Neural progenitor cell (in vitro differentiated cells): ENCODE results near the gene FAT1. TPM values are rescaled to one million over a fixed set of nuclear protein-coding genes. Genes with fewer than 3 reads are reported as not detected.
A peak's percentile ranks its signal among the peaks of the same experiment; 100 is the strongest.

ENCODE experiments used
- DNase-seq: peaks from one replicate; pipeline ENCODE4 v3.0.0-alpha.2; 2016; ENCODE audit warnings: low spot score
- H2AFZ ChIP-seq: fragments of 200-600 bp; sonication (generic); replicated peaks from 2 replicates; pipeline ENCODE4 v1.6.1; 2016; ENCODE audit warnings: antibody characterized with exemption
- H3F3A ChIP-seq: fragments of 200-600 bp; sonication (generic); 2 replicates; pipeline ENCODE4 v1.6.1; 2016; ENCODE audit warnings: antibody characterized with exemption, low read depth
- H3K27ac ChIP-seq: fragments of 200-600 bp; sonication (generic); 2 replicates; pipeline ENCODE4 v1.5.1; 2016; ENCODE audit warnings: mild to moderate bottlenecking
- H3K27me3 ChIP-seq: fragments of 200-600 bp; sonication (generic); 2 replicates; pipeline ENCODE4 v1.6.1; 2016; ENCODE audit warnings: mild to moderate bottlenecking, moderate library complexity
- H3K36me3 ChIP-seq: fragments of 200-600 bp; sonication (generic); 2 replicates; pipeline ENCODE4 v1.5.1; 2016
- H3K4me1 ChIP-seq: fragments of 200-600 bp; sonication (generic); 2 replicates; pipeline ENCODE4 v1.6.1; 2016; ENCODE audit warnings: mixed run types
- H3K4me2 ChIP-seq: fragments of 200-600 bp; sonication (generic); 2 replicates; pipeline ENCODE4 v1.6.1; 2016
- H3K4me3 ChIP-seq: fragments of 200-600 bp; sonication (generic); 2 replicates; pipeline ENCODE4 v1.5.1; 2016
- H3K79me2 ChIP-seq: fragments of 200-600 bp; sonication (generic); 2 replicates; pipeline ENCODE4 v1.6.1; 2016; ENCODE audit warnings: low read depth
- H3K9ac ChIP-seq: fragments of 200-600 bp; sonication (generic); 2 replicates; pipeline ENCODE4 v1.6.1; 2016
- H3K9me3 ChIP-seq: fragments of 200-600 bp; sonication (generic); 2 replicates; pipeline ENCODE4 v1.5.1; 2016; ENCODE audit warnings: low read depth
- H4K20me1 ChIP-seq: fragments of 200-600 bp; sonication (generic); 2 replicates; pipeline ENCODE4 v1.6.1; 2016; ENCODE audit warnings: low read depth
- H3K27ac Mint-ChIP-seq: 3 replicates; pipeline ENCODE4 v1.8.0; 2021; ENCODE audit warnings: mixed read lengths
- H3K27me3 Mint-ChIP-seq: 2 replicates; pipeline ENCODE4 v1.8.0; 2022; ENCODE audit warnings: low read depth, mild to moderate bottlenecking, inconsistent platforms, moderate library complexity, mixed read lengths; ENCODE audit not compliant: insufficient read depth
- H3K36me3 Mint-ChIP-seq: 3 replicates; pipeline ENCODE4 v1.8.0; 2021; ENCODE audit warnings: mixed read lengths
- H3K4me1 Mint-ChIP-seq: 3 replicates; pipeline ENCODE4 v1.8.0; 2021; ENCODE audit warnings: mixed read lengths
- H3K4me3 Mint-ChIP-seq: 3 replicates; pipeline ENCODE4 v1.8.0; 2021; ENCODE audit warnings: mild to moderate bottlenecking, moderate library complexity, mixed read lengths
- H3K9me3 Mint-ChIP-seq: 3 replicates; pipeline ENCODE4 v1.8.0; 2020; ENCODE audit warnings: mixed read lengths
- EZH2 ChIP-seq: fragments of 200-600 bp; sonication (generic); IDR thresholded peaks from 2 replicates; pipeline ENCODE4 v1.6.1; 2017; ENCODE audit warnings: antibody characterized with exemption, mild to moderate bottlenecking, moderate library complexity
- EZH2phosphoT487 ChIP-seq: fragments of 200-600 bp; sonication (generic); IDR thresholded peaks from 2 replicates; pipeline ENCODE4 v1.6.1; 2017; ENCODE audit warnings: antibody characterized with exemption
- total RNA-seq: library from RNA; depleted of rRNA; stranded (reverse); fragments of >200 nt; gene quantifications from 2 replicates; pipeline ENCODE4 v1.2.3, GENCODE V29; 2015; ENCODE audit warnings: low replicate concordance
- TF ChIP-seq, protein P1 (sequence below): fragments of 200-600 bp; sonication (generic); IDR thresholded peaks from 2 replicates; pipeline ENCODE4 v1.5.1; 2017; ENCODE audit warnings: antibody characterized with exemption, mild to moderate bottlenecking

The FAT1 gene
- total RNA-seq, 1 donor from 2014 or later: 517 TPM

DNA sequence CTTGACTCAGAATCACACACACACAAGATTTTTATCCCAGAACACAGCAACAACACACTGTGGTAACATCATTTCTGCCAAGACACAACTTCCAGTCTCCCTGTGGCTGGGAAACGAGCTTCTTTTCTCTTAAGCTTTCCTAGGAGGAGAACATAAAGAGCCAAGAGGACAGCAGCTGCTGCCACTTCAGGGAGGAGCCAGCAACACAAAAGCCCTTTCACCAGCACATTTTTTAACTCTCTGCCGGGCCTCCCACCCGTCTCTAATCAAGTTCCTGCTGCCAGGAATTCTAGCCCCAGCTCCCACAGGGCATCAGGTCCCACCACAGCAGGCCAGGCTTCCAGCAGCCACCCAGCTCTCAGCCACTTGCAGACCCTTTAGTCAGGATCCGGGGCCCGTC lies 22.4 kb downstream of the FAT1 start:
- no peaks in the 10 kb centered on the region for H3K36me3 ChIP-seq
- peak overlapping the region; percentile 5 for H3K9ac ChIP-seq
- Mint-ChIP-seq H3K4me3 (peak overlapping the region; percentile 76), H3K9me3 (peaks cover 26% of the 10 kb centered on the region), H3K36me3 (peaks cover 58% of the 10 kb centered on the region), H3K27me3 (peaks cover 2% of the 10 kb centered on the region), H3K4me1 (peaks cover 47% of the 10 kb centered on the region), H3K27ac (peak overlapping the region; percentile 100)
- no peaks in the 10 kb centered on the region for H3K9me3 ChIP-seq
- H3K79me2 ChIP-seq: peaks cover 100% of the 10 kb centered on the region
- peaks cover 95% of the 10 kb centered on the region for H4K20me1 ChIP-seq
- peaks cover 41% of the 10 kb centered on the region for H3F3A ChIP-seq
- H3K4me3 ChIP-seq: peak overlapping the region; percentile 32
- H3K27me3 ChIP-seq: no peaks in the 10 kb centered on the region
- TF ChIP-seq, protein P1, sequence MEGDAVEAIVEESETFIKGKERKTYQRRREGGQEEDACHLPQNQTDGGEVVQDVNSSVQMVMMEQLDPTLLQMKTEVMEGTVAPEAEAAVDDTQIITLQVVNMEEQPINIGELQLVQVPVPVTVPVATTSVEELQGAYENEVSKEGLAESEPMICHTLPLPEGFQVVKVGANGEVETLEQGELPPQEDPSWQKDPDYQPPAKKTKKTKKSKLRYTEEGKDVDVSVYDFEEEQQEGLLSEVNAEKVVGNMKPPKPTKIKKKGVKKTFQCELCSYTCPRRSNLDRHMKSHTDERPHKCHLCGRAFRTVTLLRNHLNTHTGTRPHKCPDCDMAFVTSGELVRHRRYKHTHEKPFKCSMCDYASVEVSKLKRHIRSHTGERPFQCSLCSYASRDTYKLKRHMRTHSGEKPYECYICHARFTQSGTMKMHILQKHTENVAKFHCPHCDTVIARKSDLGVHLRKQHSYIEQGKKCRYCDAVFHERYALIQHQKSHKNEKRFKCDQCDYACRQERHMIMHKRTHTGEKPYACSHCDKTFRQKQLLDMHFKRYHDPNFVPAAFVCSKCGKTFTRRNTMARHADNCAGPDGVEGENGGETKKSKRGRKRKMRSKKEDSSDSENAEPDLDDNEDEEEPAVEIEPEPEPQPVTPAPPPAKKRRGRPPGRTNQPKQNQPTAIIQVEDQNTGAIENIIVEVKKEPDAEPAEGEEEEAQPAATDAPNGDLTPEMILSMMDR: no peak
- TF ChIP-seq EZH2: no peak
- TF ChIP-seq EZH2phosphoT487: no peak
- peak; percentile 91 for DNase-seq
- no peak overlapping the region for H2AFZ ChIP-seq
- H3K4me1 ChIP-seq: peaks cover 47% of the 10 kb centered on the region
- H3K4me2 ChIP-seq: peak overlapping the region; percentile 75
- peak overlapping the region; percentile 98 for H3K27ac ChIP-seq

DNA sequence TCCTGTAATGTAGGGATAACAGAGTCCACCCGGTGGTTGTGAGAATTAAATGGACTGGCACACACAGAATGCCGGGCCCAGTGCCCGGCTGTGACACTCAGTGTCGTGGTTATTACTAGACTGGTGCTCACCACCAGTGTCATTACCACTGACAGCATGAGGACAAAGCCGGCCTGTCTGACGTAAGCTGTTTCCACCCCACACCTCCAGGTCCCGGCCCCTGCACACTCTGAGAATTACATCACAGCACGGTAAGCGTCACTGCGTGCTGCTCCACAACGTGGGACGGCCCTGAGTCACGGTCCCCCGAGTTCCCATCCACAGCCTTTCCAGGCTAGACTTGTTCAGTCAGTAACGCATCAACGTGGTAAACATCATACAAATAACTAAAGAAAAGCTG lies 22.9 kb downstream of the FAT1 start:
- Histone ChIP-seq H3K4me1 (peaks cover 47% of the 10 kb centered on the region), H3K4me3 (peak overlapping the region; percentile 32), H3K9me3 (no peaks in the 10 kb centered on the region), H3K27ac (peak overlapping the region; percentile 98), H3K4me2 (peak overlapping the region; percentile 75), H3F3A (peaks cover 41% of the 10 kb centered on the region), H3K9ac (peak overlapping the region; percentile 5), H3K79me2 (peaks cover 100% of the 10 kb centered on the region), H4K20me1 (peaks cover 95% of the 10 kb centered on the region), H2AFZ (no peak overlapping the region), H3K27me3 (no peaks in the 10 kb centered on the region), H3K36me3 (no peaks in the 10 kb centered on the region)
- Mint-ChIP-seq H3K36me3 (peaks cover 58% of the 10 kb centered on the region), H3K4me1 (peaks cover 47% of the 10 kb centered on the region), H3K27ac (peak overlapping the region; percentile 100), H3K27me3 (peaks cover 2% of the 10 kb centered on the region), H3K4me3 (peak overlapping the region; percentile 76), H3K9me3 (peaks cover 31% of the 10 kb centered on the region)
- no peak for DNase-seq
- TF ChIP-seq, protein P1: no peak
- TF ChIP-seq EZH2phosphoT487: no peak
- no peak for TF ChIP-seq EZH2

GRCh38 chr4:186699881-186700397 lies 23.7 kb downstream of the FAT1 start:
- Histone ChIP-seq H3K4me3 (no peak overlapping the region), H3K4me2 (peak overlapping the region; percentile 75), H3K36me3 (peaks cover 6% of the 10 kb centered on the region), H3K79me2 (peaks cover 100% of the 10 kb centered on the region), H3K27ac (no peak overlapping the region), H3K4me1 (peaks cover 47% of the 10 kb centered on the region), H3K27me3 (no peaks in the 10 kb centered on the region), H4K20me1 (peaks cover 93% of the 10 kb centered on the region), H3F3A (peaks cover 41% of the 10 kb centered on the region), H2AFZ (no peak overlapping the region), H3K9me3 (no peaks in the 10 kb centered on the region), H3K9ac (no peak overlapping the region)
- peaks cover 58% of the 10 kb centered on the region for H3K36me3 Mint-ChIP-seq
- TF ChIP-seq EZH2phosphoT487: no peak
- TF ChIP-seq, protein P1: no peak
- TF ChIP-seq EZH2: no peak
- H3K9me3 Mint-ChIP-seq: peaks cover 36% of the 10 kb centered on the region
- peaks cover 2% of the 10 kb centered on the region for H3K27me3 Mint-ChIP-seq
- H3K27ac Mint-ChIP-seq: peak overlapping the region; percentile 100
- H3K4me1 Mint-ChIP-seq: peaks cover 47% of the 10 kb centered on the region
- DNase-seq: no peak
- H3K4me3 Mint-ChIP-seq: peak overlapping the region; percentile 1
